GM23248 (cell line): Measurements from ENCODE around the gene DHRS3. TPM values are rescaled to one million over a fixed set of nuclear protein-coding genes. Genes with fewer than 3 reads are reported as not detected.
"Not testable (repeated sequence)": the region's sequence is repeated elsewhere in the genome, so short reads cannot be mapped to it uniquely, and the experiment has no call there.

Experiments used
- DNase-seq: peaks from one replicate; pipeline ENCODE4 v3.0.0-alpha.2; 2015
- H2AFZ ChIP-seq: fragments of 200-600 bp; sonication (generic); 2 replicates; pipeline ENCODE4 v1.6.1; 2016; ENCODE audit warnings: antibody characterized with exemption
- H3F3A ChIP-seq: fragments of 200-600 bp; sonication (generic); 2 replicates; pipeline ENCODE4 v1.6.1; 2016; ENCODE audit warnings: mild to moderate bottlenecking, antibody characterized with exemption, mixed run types; ENCODE audit not compliant: insufficient read depth
- H3K27ac ChIP-seq: fragments of 200-600 bp; sonication (generic); 2 replicates; pipeline ENCODE4 v1.5.1; 2016; ENCODE audit warnings: mild to moderate bottlenecking
- H3K27me3 ChIP-seq: fragments of 200-600 bp; sonication (generic); replicated peaks from 2 replicates; pipeline ENCODE4 v1.6.1; 2016; ENCODE audit warnings: mild to moderate bottlenecking; ENCODE audit not compliant: insufficient read depth
- H3K36me3 ChIP-seq: fragments of 200-600 bp; sonication (generic); 2 replicates; pipeline ENCODE4 v1.6.1; 2016; ENCODE audit warnings: low read depth, mild to moderate bottlenecking
- H3K4me1 ChIP-seq: fragments of 200-600 bp; sonication (generic); 2 replicates; pipeline ENCODE4 v1.6.1; 2016; ENCODE audit warnings: mild to moderate bottlenecking; ENCODE audit not compliant: insufficient read depth
- H3K4me2 ChIP-seq: fragments of 200-600 bp; sonication (generic); one replicate; pipeline ENCODE4 v1.6.1; 2016; ENCODE audit warnings: mild to moderate bottlenecking; ENCODE audit not compliant: unreplicated experiment
- H3K4me3 ChIP-seq: fragments of 200-600 bp; sonication (generic); 2 replicates; pipeline ENCODE4 v1.5.1; 2016; ENCODE audit warnings: mild to moderate bottlenecking
- H3K79me2 ChIP-seq: fragments of 200-600 bp; sonication (generic); 2 replicates; pipeline ENCODE4 v1.6.1; 2016; ENCODE audit warnings: mild to moderate bottlenecking; ENCODE audit not compliant: insufficient read depth
- H3K9ac ChIP-seq: fragments of 200-600 bp; sonication (generic); 2 replicates; pipeline ENCODE4 v1.6.1; 2016; ENCODE audit warnings: mild to moderate bottlenecking
- H3K9me2 ChIP-seq: fragments of 200-600 bp; sonication (generic); 2 replicates; pipeline ENCODE4 v1.6.1; 2016; ENCODE audit warnings: mixed run types, mild to moderate bottlenecking, moderate library complexity; ENCODE audit not compliant: insufficient read depth
- H3K9me3 ChIP-seq: fragments of 200-600 bp; sonication (generic); one replicate; pipeline ENCODE4 v1.6.1; 2017; ENCODE audit warnings: low read depth
- H4K20me1 ChIP-seq: fragments of 200-600 bp; sonication (generic); 2 replicates; pipeline ENCODE4 v1.6.0; 2016; ENCODE audit not compliant: insufficient read depth
- EZH2 ChIP-seq: fragments of 200-600 bp; sonication (generic); IDR thresholded peaks from 2 replicates; pipeline ENCODE4 v1.6.1; 2018; ENCODE audit warnings: antibody characterized with exemption, mild to moderate bottlenecking; ENCODE audit not compliant: insufficient read depth, poor library complexity, severe bottlenecking
- EZH2phosphoT487 ChIP-seq: fragments of 200-600 bp; sonication (generic); IDR thresholded peaks from 2 replicates; pipeline ENCODE4 v1.6.1; 2018; ENCODE audit warnings: antibody characterized with exemption, moderate library complexity, mild to moderate bottlenecking, low read depth; ENCODE audit not compliant: insufficient read depth
- WGBS, 2 experiments: methylation state at CpG; one replicate each; pipeline ENCODE4 v1.1.6; 2015 to 2017; ENCODE audit warnings: low lambda C conversion rate in 2 of 2, low coverage in 1 of 2; ENCODE audit errors: missing lambda C conversion rate in 2 of 2; 5-methylcytosine and 5-hydroxymethylcytosine counted together
- in situ Hi-C: fragments of 300-500 bp; cut with MboI; formaldehyde crosslinking; loops from 2 replicates; pipeline ENCODE4 v1.15.0; 2020
- polyA plus RNA-seq: library from polyadenylated mRNA; unstranded; fragments of >200 nt; fragmentation: Nextera tagmentation; extraction: Ambion mirVana; gene quantifications from 2 replicates; pipeline ENCODE4 v1.2.1, GENCODE V29; 2016
- total RNA-seq: library from RNA; depleted of rRNA; stranded (reverse); fragments of >200 nt; shearing (Covaris generic); gene quantifications from 2 replicates; pipeline ENCODE4 v1.2.3, GENCODE V29; 2014

Gene DHRS3
- total and polyA plus RNA-seq, 2 experiments from 2014 or later, result 55.2 to 120 TPM

GRCh38 chr1:12567288-12567819 is 50.7 kb downstream of the DHRS3 start:
- H3K79me2 ChIP-seq, result no peaks in the 10 kb centered on the region
- TF ChIP-seq EZH2phosphoT487 (no peak), EZH2 (no peak)
- H3K4me2 ChIP-seq, result no peak overlapping the region
- peaks cover 26% of the 10 kb centered on the region; the same call in 1 of the 2 replicates for H3K36me3 ChIP-seq
- no peaks in the 10 kb centered on the region for H3F3A ChIP-seq
- H3K9me2 ChIP-seq, result no peaks in the 10 kb centered on the region
- H3K4me1 ChIP-seq, result 0 out of 2 replicates have a peak, but pooled peaks cover 2% of the 10 kb centered on the region
- no peak overlapping the region for H2AFZ ChIP-seq
- H3K27me3 ChIP-seq, result no peaks in the 10 kb centered on the region
- no peak for DNase-seq
- no peak overlapping the region for H3K27ac ChIP-seq
- H3K4me3 ChIP-seq, result no peak overlapping the region
- H4K20me1 ChIP-seq, result no peaks in the 10 kb centered on the region
- WGBS, 2 experiments, result 85 to 86% methylated on average over 9 of the region's 9 CpGs
- H3K9me3 ChIP-seq, result no peaks in the 10 kb centered on the region
- in situ Hi-C loops, result no loop called here
- H3K9ac ChIP-seq, result no peak overlapping the region

GRCh38 chr1:12566484-12567287 is 51.3 kb downstream of the DHRS3 start:
- H3K4me3 ChIP-seq, result no peak overlapping the region
- in situ Hi-C loops, result no loop called here
- H3K27me3 ChIP-seq, result no peaks in the 10 kb centered on the region
- DNase-seq, result no peak
- H3K9ac ChIP-seq, result no peak overlapping the region
- no peaks in the 10 kb centered on the region for H4K20me1 ChIP-seq
- peaks cover 21% of the 10 kb centered on the region; the same call in 1 of the 2 replicates for H3K36me3 ChIP-seq
- TF ChIP-seq EZH2, result no peak
- no peak for TF ChIP-seq EZH2phosphoT487
- no peak overlapping the region for H3K27ac ChIP-seq
- H3K9me2 ChIP-seq, result no peaks in the 10 kb centered on the region
- no peaks in the 10 kb centered on the region for H3F3A ChIP-seq
- H3K9me3 ChIP-seq, result no peaks in the 10 kb centered on the region
- WGBS, 2 experiments, result 85 to 91% methylated on average over 9 of the region's 9 CpGs
- H2AFZ ChIP-seq, result no peak overlapping the region
- no peak overlapping the region for H3K4me2 ChIP-seq
- no peaks in the 10 kb centered on the region for H3K79me2 ChIP-seq
- H3K4me1 ChIP-seq, result 0 out of 2 replicates have a peak, but pooled peaks cover 2% of the 10 kb centered on the region

- Histone ChIP-seq H3K4me3 (no peak overlapping the region), H3K79me2 (no peaks in the 10 kb centered on the region), H3K4me1 (0 out of 2 replicates have a peak, but pooled peaks cover 2% of the 10 kb centered on the region), H3K9me2 (no peaks in the 10 kb centered on the region), H4K20me1 (no peaks in the 10 kb centered on the region), H3K4me2 (no peak overlapping the region), H3K36me3 (peaks cover 14% of the 10 kb centered on the region; the same call in 1 of the 2 replicates), H3K27ac (no peak overlapping the region), H3K9me3 (no peaks in the 10 kb centered on the region), H3F3A (no peaks in the 10 kb centered on the region), H2AFZ (no peak overlapping the region), H3K9ac (no peak overlapping the region), H3K27me3 (no peaks in the 10 kb centered on the region)
- DNase-seq, result no peak
- TF ChIP-seq EZH2phosphoT487, result no peak
- no peak for TF ChIP-seq EZH2
- in situ Hi-C loops, result no loop called here
- WGBS, 2 experiments, result 93 to 94% methylated on average over 7 of the region's 7 CpGs
These were observed 52.1 kb downstream of the DHRS3 start for GRCh38 chr1:12565966-12566352.

GRCh38 chr1:12565094-12565965 is 52.7 kb downstream of the DHRS3 start:
- Histone ChIP-seq H3K4me1 (0 out of 2 replicates have a peak, but pooled peaks cover 2% of the 10 kb centered on the region), H3K36me3 (peaks cover 13% of the 10 kb centered on the region; the same call in 1 of the 2 replicates), H3F3A (no peaks in the 10 kb centered on the region), H3K79me2 (no peaks in the 10 kb centered on the region), H3K27me3 (no peaks in the 10 kb centered on the region), H2AFZ (no peak overlapping the region), H3K4me3 (no peak overlapping the region), H3K9me2 (no peaks in the 10 kb centered on the region), H3K9me3 (no peaks in the 10 kb centered on the region), H3K27ac (no peak overlapping the region), H4K20me1 (no peaks in the 10 kb centered on the region), H3K4me2 (no peak overlapping the region), H3K9ac (no peak overlapping the region)
- WGBS, 2 experiments, result 63 to 68% methylated on average over 10 of the region's 10 CpGs
- TF ChIP-seq EZH2 (no peak), EZH2phosphoT487 (no peak)
- in situ Hi-C loops, result no loop called here
- DNase-seq, result peak; percentile 18

GRCh38 chr1:12564251-12564650 is 53.8 kb downstream of the DHRS3 start:
- H3K4me3 ChIP-seq, H3K4me1 ChIP-seq, H3K9me3 ChIP-seq, H3K9me2 ChIP-seq, in situ Hi-C loops, H4K20me1 ChIP-seq, H3K27ac ChIP-seq, H3K27me3 ChIP-seq, H2AFZ ChIP-seq, H3K9ac ChIP-seq, H3K79me2 ChIP-seq, H3K36me3 ChIP-seq, H3F3A ChIP-seq, H3K4me2 ChIP-seq, DNase-seq: not testable (repeated sequence)
- WGBS, 2 experiments, result 83 to 86% methylated on average over 3 of the region's 3 CpGs
